GM19023 (cell line): Measurements from ENCODE around the gene ESF1.
"Not testable (repeated sequence)": the region's sequence is repeated elsewhere in the genome, so short reads cannot be mapped to it uniquely, and the experiment has no call there.

ENCODE experiments used
- ATAC-seq: cut with Tn5 transposase; IDR thresholded peaks from one replicate; pipeline ENCODE4 v1.9.1; 2021; ENCODE audit warnings: mild to moderate bottlenecking, moderate library complexity; ENCODE audit not compliant: unreplicated experiment

Gene ESF1

GRCh38 chr20:13745784-13746183 is 38.9 kb downstream of the ESF1 start:
- no peak for ATAC-seq

GRCh38 chr20:13744352-13744751 is 40.4 kb downstream of the ESF1 start:
- no peak for ATAC-seq

- no peak for ATAC-seq
These were observed 42.8 kb downstream of the ESF1 start for GRCh38 chr20:13741879-13742278.

GRCh38 chr20:13739731-13740649 is 44.7 kb downstream of the ESF1 start:
- ATAC-seq = no peak

- ATAC-seq = not testable (repeated sequence)
These were observed 46.5 kb downstream of the ESF1 start for GRCh38 chr20:13738187-13738586.

- no peak for ATAC-seq
These were observed 48.1 kb downstream of the ESF1 start for GRCh38 chr20:13736436-13737191.

- ATAC-seq = no peak
These were observed 48.9 kb downstream of the ESF1 start for GRCh38 chr20:13735826-13736225.

- ATAC-seq = no peak
These were observed 61.7 kb downstream of the ESF1 start for GRCh38 chr20:13723011-13723410.

- peak; percentile 16 for ATAC-seq
These were observed 66.5 kb downstream of the ESF1 start for GRCh38 chr20:13718171-13718570.

GRCh38 chr20:13717631-13718044 is 67.1 kb downstream of the ESF1 start:
- ATAC-seq = peak; percentile 96

GRCh38 chr20:13715171-13715570 is 69.5 kb downstream of the ESF1 start:
- ATAC-seq = no peak

- no peak for ATAC-seq
These were observed 76.5 kb downstream of the ESF1 start for GRCh38 chr20:13708234-13708633.

GRCh38 chr20:13703265-13703664 is 81.5 kb downstream of the ESF1 start:
- ATAC-seq = no peak

- ATAC-seq = no peak
These were observed 83.2 kb downstream of the ESF1 start for GRCh38 chr20:13701486-13701885.

GRCh38 chr20:13700761-13701160 is 84.0 kb downstream of the ESF1 start:
- ATAC-seq = no peak

- no peak for ATAC-seq
These were observed 90.1 kb downstream of the ESF1 start for GRCh38 chr20:13694420-13695150.

GRCh38 chr20:13692802-13693736 is 91.7 kb downstream of the ESF1 start:
- no peak for ATAC-seq

- no peak for ATAC-seq
These were observed 93.8 kb downstream of the ESF1 start for GRCh38 chr20:13690943-13691342.

- no peak for ATAC-seq
These were observed 96.9 kb downstream of the ESF1 start for GRCh38 chr20:13687815-13688214.

- ATAC-seq = no peak
These were observed 99.1 kb downstream of the ESF1 start for GRCh38 chr20:13685623-13686022.
